Astrocyte (in vitro differentiated cells and primary cell): ENCODE results near the gene FBN3.

Experiments used
- EZH2 ChIP-seq: IDR thresholded peaks from 2 replicates; pipeline ENCODE4 v1.6.1; 2012; ENCODE audit warnings: mild to moderate bottlenecking, low read length, inconsistent platforms; ENCODE audit not compliant: insufficient read depth
- TF ChIP-seq, protein P1 (sequence below): IDR thresholded peaks from 2 replicates; pipeline ENCODE4 v1.5.1; 2011; ENCODE audit warnings: low read depth, mild to moderate bottlenecking, inconsistent platforms, low read length, moderate library complexity; ENCODE audit not compliant: insufficient read depth

DNA sequence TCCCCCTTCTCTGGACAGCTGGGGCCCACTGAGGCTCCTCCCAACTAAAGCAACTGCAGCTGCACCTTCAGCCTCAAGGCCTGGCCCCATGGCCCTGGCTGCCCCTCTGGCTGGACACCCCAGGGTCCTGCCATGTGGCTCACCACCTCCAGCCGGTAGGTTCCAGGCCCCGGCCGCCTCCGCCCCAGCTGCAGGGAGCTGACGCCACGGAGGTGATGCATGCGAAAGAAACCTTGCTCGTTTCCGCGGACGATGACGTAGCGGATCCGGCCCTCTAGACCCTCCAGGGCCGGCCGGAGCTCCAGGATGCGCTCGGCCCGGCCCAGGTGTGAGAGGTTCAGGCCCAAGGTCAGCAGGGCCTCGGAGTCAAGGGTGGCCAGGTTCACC is 83.5 kb downstream of the FBN3 start:
- TF ChIP-seq, protein P1, sequence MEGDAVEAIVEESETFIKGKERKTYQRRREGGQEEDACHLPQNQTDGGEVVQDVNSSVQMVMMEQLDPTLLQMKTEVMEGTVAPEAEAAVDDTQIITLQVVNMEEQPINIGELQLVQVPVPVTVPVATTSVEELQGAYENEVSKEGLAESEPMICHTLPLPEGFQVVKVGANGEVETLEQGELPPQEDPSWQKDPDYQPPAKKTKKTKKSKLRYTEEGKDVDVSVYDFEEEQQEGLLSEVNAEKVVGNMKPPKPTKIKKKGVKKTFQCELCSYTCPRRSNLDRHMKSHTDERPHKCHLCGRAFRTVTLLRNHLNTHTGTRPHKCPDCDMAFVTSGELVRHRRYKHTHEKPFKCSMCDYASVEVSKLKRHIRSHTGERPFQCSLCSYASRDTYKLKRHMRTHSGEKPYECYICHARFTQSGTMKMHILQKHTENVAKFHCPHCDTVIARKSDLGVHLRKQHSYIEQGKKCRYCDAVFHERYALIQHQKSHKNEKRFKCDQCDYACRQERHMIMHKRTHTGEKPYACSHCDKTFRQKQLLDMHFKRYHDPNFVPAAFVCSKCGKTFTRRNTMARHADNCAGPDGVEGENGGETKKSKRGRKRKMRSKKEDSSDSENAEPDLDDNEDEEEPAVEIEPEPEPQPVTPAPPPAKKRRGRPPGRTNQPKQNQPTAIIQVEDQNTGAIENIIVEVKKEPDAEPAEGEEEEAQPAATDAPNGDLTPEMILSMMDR, result no peak
- TF ChIP-seq EZH2, result no peak
